WI38 (cell line): ENCODE results near the gene RWDD1.

Experiments
- H3K4me3 ChIP-seq: 2 replicates; pipeline ENCODE4 v1.5.1; 2011; ENCODE audit warnings: low read depth, mild to moderate bottlenecking, control low read depth, low read length
- TF ChIP-seq, protein P1 (sequence below): IDR thresholded peaks from 2 replicates; pipeline ENCODE4 v1.5.1; 2012; ENCODE audit warnings: low read depth, mild to moderate bottlenecking, control low read depth, low read length

The RWDD1 gene

DNA sequence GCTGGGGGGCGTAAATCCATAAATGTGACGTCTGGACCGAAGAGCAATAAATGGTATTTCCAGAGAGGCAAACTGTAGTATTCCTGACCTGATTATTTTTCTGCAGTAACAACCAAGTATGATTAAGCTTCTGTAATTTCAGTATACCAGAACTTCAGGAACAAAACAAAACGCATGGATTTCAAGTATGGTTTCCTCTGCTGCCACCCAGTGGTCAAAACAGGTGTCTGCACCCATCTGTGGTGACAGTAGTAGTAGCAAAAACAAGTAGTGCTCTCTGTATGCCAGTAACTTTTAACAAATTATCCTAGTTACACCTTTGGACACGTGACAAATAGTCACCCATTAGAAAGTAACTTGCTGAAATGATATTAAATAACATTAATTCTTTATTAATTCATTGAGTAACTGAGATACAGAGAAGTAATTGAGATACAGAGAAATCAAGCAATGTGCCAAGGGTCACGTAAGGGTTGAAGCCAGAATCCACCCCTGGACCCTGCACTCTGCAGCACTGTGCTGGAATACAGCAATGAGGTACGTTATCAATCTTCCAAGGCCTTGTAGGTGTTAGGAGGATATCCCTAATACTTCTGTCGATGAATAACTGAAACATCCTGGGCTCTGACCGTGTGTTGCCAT lies 9.8 kb upstream of the RWDD1 start:
- TF ChIP-seq, protein P1, sequence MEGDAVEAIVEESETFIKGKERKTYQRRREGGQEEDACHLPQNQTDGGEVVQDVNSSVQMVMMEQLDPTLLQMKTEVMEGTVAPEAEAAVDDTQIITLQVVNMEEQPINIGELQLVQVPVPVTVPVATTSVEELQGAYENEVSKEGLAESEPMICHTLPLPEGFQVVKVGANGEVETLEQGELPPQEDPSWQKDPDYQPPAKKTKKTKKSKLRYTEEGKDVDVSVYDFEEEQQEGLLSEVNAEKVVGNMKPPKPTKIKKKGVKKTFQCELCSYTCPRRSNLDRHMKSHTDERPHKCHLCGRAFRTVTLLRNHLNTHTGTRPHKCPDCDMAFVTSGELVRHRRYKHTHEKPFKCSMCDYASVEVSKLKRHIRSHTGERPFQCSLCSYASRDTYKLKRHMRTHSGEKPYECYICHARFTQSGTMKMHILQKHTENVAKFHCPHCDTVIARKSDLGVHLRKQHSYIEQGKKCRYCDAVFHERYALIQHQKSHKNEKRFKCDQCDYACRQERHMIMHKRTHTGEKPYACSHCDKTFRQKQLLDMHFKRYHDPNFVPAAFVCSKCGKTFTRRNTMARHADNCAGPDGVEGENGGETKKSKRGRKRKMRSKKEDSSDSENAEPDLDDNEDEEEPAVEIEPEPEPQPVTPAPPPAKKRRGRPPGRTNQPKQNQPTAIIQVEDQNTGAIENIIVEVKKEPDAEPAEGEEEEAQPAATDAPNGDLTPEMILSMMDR: peak; percentile 61; the same call in 1 of the 2 replicates
- no peak overlapping the region for H3K4me3 ChIP-seq

DNA sequence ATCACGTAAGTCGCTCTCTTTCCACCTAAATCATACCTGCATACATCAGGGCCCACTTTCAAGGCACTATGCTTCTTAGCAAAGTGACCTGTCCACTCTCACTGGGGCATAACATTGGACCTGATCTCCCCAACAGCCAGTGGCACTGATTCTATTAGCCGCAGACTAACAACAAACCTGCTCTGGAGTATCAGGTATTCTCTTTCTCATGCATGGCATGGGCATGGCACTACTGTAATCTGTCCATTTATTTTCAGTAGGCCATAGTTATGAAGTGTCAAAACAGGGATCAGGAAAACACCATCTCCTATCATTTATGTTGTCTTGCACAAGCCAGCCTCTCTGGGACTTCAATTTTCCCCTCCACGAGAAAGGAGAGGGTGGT lies 9.3 kb upstream of the RWDD1 start:
- no peak overlapping the region for H3K4me3 ChIP-seq
- TF ChIP-seq, protein P1: no peak

DNA sequence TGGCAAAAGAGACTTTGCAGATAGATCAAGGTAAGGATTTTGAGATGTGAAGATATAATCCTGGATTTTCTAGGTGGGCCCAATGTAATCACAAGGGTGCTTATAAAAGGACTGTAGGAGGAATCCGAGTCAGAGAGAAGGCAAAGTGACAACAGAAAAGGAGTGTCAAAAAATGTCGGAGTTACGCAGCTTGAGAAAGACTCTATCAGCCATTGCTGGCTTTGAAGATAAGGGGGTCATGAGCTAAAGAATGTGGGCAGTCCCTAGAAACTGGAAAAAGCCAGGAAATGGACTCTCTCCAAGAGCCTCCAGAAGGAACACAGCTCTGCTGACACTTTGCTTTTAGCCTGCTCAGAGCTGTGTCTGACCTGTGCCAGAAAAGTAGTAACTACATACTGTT lies 8.7 kb upstream of the RWDD1 start:
- TF ChIP-seq, protein P1: no peak
- no peak overlapping the region for H3K4me3 ChIP-seq

DNA sequence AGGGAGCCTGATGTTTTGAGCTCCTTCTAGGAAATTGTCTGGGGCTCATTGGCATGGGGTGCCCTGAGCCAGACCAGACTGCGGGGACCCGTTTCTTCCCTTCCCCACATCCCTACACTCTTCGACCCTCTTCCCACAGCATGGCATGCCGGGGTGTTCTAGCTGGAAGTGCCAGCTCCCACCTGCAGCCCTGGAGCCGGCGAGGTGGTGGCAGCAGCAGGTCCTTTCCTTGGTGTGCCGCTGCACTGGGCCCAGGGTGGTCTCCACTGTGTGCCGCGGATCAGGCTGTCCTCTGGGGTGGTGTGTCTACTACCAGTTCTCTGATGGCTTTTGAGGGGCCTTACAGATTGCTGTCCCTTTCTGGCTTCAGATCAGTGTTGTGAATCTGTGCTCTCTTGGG lies 7.5 kb upstream of the RWDD1 start:
- TF ChIP-seq, protein P1: no peak
- no peak overlapping the region for H3K4me3 ChIP-seq

DNA sequence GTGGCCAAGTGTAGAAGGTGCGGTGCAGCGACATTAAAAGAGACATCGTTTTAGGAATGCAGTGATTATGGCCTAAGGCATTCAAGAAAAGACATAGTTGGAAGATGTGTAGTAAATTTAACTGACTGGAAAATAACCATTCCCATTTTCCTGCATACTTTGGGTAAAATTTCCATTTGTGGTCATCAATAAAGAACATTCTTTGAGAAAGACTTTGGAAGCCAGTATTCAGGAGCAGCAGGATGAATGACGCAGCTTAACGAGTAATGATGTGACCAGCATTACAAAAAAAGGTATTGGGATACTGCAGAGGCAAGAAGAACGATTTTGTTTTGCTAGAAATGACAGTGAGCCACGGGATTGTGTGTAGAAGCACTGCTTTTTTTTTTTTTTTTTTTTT lies 7.0 kb upstream of the RWDD1 start:
- TF ChIP-seq, protein P1: no peak
- H3K4me3 ChIP-seq: no peak overlapping the region

DNA sequence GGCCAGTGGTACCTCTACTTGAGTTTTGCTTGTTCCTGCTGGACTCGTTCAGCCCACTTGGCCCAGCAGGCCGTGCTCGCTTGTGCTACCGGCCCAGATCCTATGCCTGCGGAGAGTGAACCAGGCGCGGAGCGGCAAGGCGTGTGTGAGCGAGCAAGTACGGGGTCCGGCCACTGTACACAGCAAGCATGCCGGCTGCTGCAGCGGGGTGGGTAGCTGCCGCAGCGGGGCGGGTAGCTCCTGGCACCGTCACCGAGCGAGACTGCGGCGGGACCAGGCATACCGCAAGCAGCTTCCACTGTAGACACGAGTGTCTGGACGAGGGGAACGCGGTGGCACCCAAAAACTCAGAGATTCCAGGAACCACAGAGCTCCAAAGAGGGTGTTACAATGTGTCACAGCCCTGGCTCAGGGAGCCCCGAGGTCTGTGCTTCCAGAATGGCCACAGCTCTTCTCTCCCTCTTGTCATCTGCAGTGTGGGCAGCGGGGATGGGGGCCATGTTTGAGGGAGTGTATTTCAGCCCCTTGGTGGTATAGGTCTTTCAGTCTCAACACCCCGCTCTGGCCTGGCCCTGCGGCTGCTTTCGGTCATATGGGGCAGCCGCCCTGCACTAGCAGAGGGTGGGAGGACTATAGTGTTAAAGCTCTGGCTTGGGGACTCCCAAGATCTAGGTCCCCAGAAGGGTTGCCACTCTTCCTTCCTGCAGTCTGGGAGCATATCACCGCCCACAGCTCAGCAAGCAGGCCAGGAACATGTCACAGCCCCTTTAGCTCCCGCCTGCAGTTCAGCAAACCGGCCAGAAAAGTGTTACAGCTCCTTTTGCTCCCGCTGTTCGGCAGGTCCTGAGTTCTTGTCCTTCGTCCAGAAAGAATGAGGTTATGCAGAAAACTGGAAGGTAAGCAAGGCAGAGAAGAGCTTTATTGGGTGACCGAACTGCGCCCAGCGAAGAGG lies 6.1 kb upstream of the RWDD1 start:
- H3K4me3 ChIP-seq: no peak overlapping the region
- TF ChIP-seq, protein P1: no peak

DNA sequence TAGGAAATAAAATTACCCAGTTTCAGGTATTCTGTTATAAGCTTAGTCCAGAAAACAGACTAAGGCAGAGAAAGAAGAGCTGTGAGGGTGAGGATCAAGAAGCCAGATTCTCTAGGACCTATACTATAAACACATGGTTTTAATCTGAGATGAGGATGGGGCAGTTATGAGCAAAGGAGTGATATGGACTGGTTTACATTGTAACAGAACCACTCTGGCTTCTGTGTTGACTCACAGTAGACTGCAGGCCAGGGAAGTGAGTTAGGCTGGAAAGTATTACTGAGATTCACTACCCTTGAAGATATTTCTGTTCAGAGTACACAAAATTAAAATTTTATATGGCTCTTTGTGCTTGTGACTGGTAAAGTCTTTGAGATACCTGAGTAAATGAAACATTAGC lies 3.2 kb upstream of the RWDD1 start:
- H3K4me3 ChIP-seq: no peak overlapping the region
- TF ChIP-seq, protein P1: no peak
